GM21717 (cell line): ENCODE measurements around the gene TSPAN14.

Source experiments
- ATAC-seq: cut with Tn5 transposase; IDR thresholded peaks from one replicate; pipeline ENCODE4 v1.9.1; 2021; ENCODE audit warnings: mild to moderate bottlenecking, moderate library complexity; ENCODE audit not compliant: unreplicated experiment

TSPAN14 gene

GRCh38 chr10:80580638-80581468, 126.7 kb downstream of the TSPAN14 start:
- no peak for ATAC-seq

- ATAC-seq = no peak
Measured at GRCh38 chr10:80581469-80581835, 127.3 kb downstream of the TSPAN14 start.

- no peak for ATAC-seq
Measured at GRCh38 chr10:80582286-80582960, 128.3 kb downstream of the TSPAN14 start.
